Erythroblast (primary cell): ENCODE measurements around the gene EIF4A3.

Experiments used
- GATA1 ChIP-seq: IDR thresholded peaks from 2 replicates; pipeline ENCODE4 v1.6.1; 2011; ENCODE audit warnings: low read depth, mild to moderate bottlenecking, control low read depth, low read length, moderate library complexity
- POLR2A ChIP-seq: IDR thresholded peaks from 2 replicates; pipeline ENCODE4 v1.6.1; 2011; ENCODE audit warnings: mild to moderate bottlenecking, low read length

DNA sequence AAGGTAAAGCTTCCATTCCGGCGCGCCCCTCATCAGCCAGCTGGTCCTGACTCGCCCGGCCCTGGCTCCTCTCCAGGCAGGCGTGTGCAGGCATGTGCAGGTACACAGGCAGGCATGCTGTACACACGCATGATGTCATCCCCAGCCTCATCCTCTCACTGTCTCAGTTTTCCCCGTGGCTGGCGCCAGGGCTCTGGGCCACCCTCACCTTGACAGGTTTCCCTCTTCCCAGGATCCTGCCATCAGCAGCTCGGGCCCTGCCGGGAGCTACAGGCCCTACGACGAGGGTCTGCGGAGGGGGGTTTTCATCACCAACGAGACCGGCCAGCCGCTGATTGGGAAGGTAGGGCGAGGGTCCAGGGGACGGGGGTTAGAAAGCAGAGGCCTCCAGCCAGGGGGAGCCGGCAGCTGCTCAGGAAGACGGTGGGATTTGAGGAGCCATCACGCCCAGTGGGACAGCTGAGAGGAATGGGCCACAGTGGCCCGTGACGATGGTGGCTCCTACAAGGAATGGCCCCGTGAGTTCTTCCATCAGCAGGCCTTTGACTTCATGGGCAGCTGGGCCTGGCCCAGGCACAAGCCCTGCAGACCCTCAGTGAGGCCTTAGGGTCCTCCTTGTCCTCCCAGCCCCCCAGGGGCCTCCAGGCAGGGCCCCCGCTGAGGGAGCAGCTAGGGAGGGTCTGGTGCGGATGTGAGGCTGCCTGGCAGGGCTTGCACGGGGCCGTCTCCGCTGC is 37.0 kb downstream of the EIF4A3 start:
- TF ChIP-seq POLR2A (no peak), GATA1 (no peak)
